ENCODE results near the gene ABCC4.

- no peak for TF ChIP-seq CTCF (IDR thresholded peaks at IDR 0.05)
- no peak for TF ChIP-seq POLR2A (IDR thresholded peaks at IDR 0.05)
Observed at GRCh38 chr13:95137096-95137495, 164.2 kb downstream of the ABCC4 start.
